B cell (primary cell): Measurements from ENCODE around the gene AHNAK. TPM values are rescaled to one million over a fixed set of nuclear protein-coding genes. Genes with fewer than 3 reads are reported as not detected.
A peak's percentile ranks its signal among the peaks of the same experiment; 100 is the strongest.

Experiments
- ATAC-seq: fragments of 200-7000 bp; cut with Tn5 transposase; one replicate; pipeline ENCODE4 v1.10.0; 2021; ENCODE audit warnings: low read depth, mild to moderate bottlenecking, moderate number of reproducible peaks, moderate library complexity
- CTCF ChIA-PET: fragments of 350-600 bp; sonication (Branson Sonifier 250); formaldehyde crosslinking; loops from one replicate; lab custom pipeline; 2021; ENCODE audit warnings: antibody characterized with exemption, inconsistent platforms; lab: Charles Lee
- POLR2A ChIA-PET: fragments of 350-600 bp; sonication (Branson Sonifier 250); formaldehyde crosslinking; loops from one replicate; lab custom pipeline; 2021; ENCODE audit warnings: antibody characterized with exemption; lab: Charles Lee
- DNase-seq: peaks from one replicate; pipeline ENCODE4 v3.0.0; 2013
- H2AFZ ChIP-seq: 2 replicates; pipeline ENCODE4 v1.6.1; 2012; ENCODE audit warnings: mild to moderate bottlenecking, low read depth, low read length; ENCODE audit not compliant: insufficient read depth, poor library complexity, severe bottlenecking
- H3K27ac ChIP-seq, 2 donors: 1 replicate in 1 of 2; 2 replicates in 1 of 2; pipeline ENCODE4 v1.5.1; 2012 to 2013; ENCODE audit warnings: low read length in 2 of 2, mild to moderate bottlenecking in 2 of 2, moderate library complexity in 1 of 2
- H3K27me3 ChIP-seq, 4 experiments: fragments of 200-600 bp in 1 of 4; sonication (generic) in 1 of 4; replicated peaks in 1 of 4; 1 replicate in 2 of 4; 2 replicates in 2 of 4; pipeline versions ENCODE4 v1.6.1 to v1.7.0; 2013 to 2016; ENCODE audit warnings: low read length in 3 of 4, mild to moderate bottlenecking in 2 of 4, mixed read lengths in 1 of 4, moderate library complexity in 1 of 4; ENCODE audit not compliant: insufficient read depth in 4 of 4, control insufficient read depth in 3 of 4; ENCODE audit errors: control extremely low read depth in 1 of 4
- H3K36me3 ChIP-seq, 2 experiments: replicated peaks in 1 of 2; 1 replicate in 1 of 2; 2 replicates in 1 of 2; pipeline versions ENCODE4 v1.6.1 to v1.7.1; 2013; ENCODE audit warnings: low read length in 1 of 2; ENCODE audit not compliant: insufficient read depth in 2 of 2, control insufficient read depth in 1 of 2; ENCODE audit errors: control extremely low read depth in 1 of 2, extremely low read depth in 1 of 2
- H3K4me1 ChIP-seq, 2 donors: fragments of 200-600 bp in 1 of 2; sonication (generic) in 1 of 2; 1 replicate in 1 of 2; 2 replicates in 1 of 2; pipeline versions ENCODE4 v1.5.1 to v1.6.1; 2013 to 2017; ENCODE audit warnings: low read length in 2 of 2; ENCODE audit not compliant: control insufficient read depth in 2 of 2, insufficient read depth in 2 of 2
- H3K4me2 ChIP-seq: replicated peaks from 2 replicates; pipeline ENCODE3; 2012; ENCODE audit warnings: mild to moderate bottlenecking, low read depth, low read length; ENCODE audit not compliant: poor library complexity, severe bottlenecking
- H3K4me3 ChIP-seq, 5 experiments: fragments of 200-600 bp in 1 of 5; sonication (generic) in 1 of 5; 1 replicate in 3 of 5; 2 replicates in 2 of 5; pipeline versions ENCODE4 v1.5.1 to v1.7.0; 2011 to 2016; ENCODE audit warnings: low read length in 4 of 5, mild to moderate bottlenecking in 4 of 5, low read depth in 2 of 5, control low read depth in 1 of 5, moderate library complexity in 1 of 5; ENCODE audit not compliant: insufficient read depth in 1 of 5; ENCODE audit errors: control extremely low read depth in 1 of 5, extremely low read depth in 1 of 5
- H3K79me2 ChIP-seq: fragments of 200-600 bp; sonication (generic); one replicate; pipeline ENCODE4 v1.6.0; 2016; ENCODE audit warnings: low read length; ENCODE audit not compliant: control insufficient read depth, insufficient read depth
- H3K9ac ChIP-seq: fragments of 200-600 bp; sonication (generic); 2 replicates; pipeline ENCODE4 v1.6.1; 2017; ENCODE audit warnings: mild to moderate bottlenecking, low read length, moderate library complexity
- H3K9me3 ChIP-seq, 3 donors: one replicate each; pipeline versions ENCODE4 v1.6.1 to v1.7.1; 2013; ENCODE audit warnings: low read length in 2 of 3; ENCODE audit not compliant: control insufficient read depth in 2 of 3, insufficient read depth in 1 of 3; ENCODE audit errors: control extremely low read depth in 1 of 3
- H4K20me1 ChIP-seq: 2 replicates; pipeline ENCODE4 v1.6.0; 2012; ENCODE audit warnings: mild to moderate bottlenecking, low read length; ENCODE audit not compliant: insufficient read depth, control insufficient read depth, poor library complexity, severe bottlenecking
- H3K27ac Mint-ChIP-seq: one replicate; pipeline ENCODE4 v1.8.0; 2021; ENCODE audit warnings: mixed read lengths
- H3K27me3 Mint-ChIP-seq: one replicate; pipeline ENCODE4 v1.8.0; 2021; ENCODE audit warnings: mixed read lengths
- H3K4me1 Mint-ChIP-seq: one replicate; pipeline ENCODE4 v1.8.0; 2021; ENCODE audit warnings: mixed read lengths
- H3K4me3 Mint-ChIP-seq: one replicate; pipeline ENCODE4 v1.8.0; 2021; ENCODE audit warnings: mixed read lengths
- H3K9me3 Mint-ChIP-seq: one replicate; pipeline ENCODE4 v1.8.0; 2022; ENCODE audit warnings: mixed read lengths; ENCODE audit not compliant: insufficient read depth
- EZH2 ChIP-seq: IDR thresholded peaks from 2 replicates; pipeline ENCODE4 v1.6.1; 2012; ENCODE audit warnings: borderline replicate concordance, low read depth, mild to moderate bottlenecking, moderate library complexity, low read length; ENCODE audit not compliant: insufficient read depth, poor library complexity, severe bottlenecking
- WGBS: methylation state at CpG from one replicate; pipeline ENCODE4 v1.1.5; 2013; ENCODE audit warnings: missing lambda C conversion rate; ENCODE audit not compliant: insufficient coverage; 5-methylcytosine and 5-hydroxymethylcytosine counted together
- intact Hi-C: fragments of 100-400 bp; cut with micrococcal nuclease; formaldehyde crosslinking; loops from one replicate; pipeline ENCODE4 v1.10.0; 2022
- polyA plus RNA-seq: library from polyadenylated mRNA; depleted of rRNA; stranded (reverse); fragments of >200 nt; gene quantifications from 2 replicates; pipeline ENCODE4 v1.2.3, GENCODE V29; 2012
- total RNA-seq, 2 donors: library from RNA; stranded (reverse); fragments of 120-200 nt in 1 of 2; gene quantifications; 1 replicate in 1 of 2; 2 replicates in 1 of 2; pipeline versions ENCODE4 v1.2.3 to v1.2.4, GENCODE V29; 2013 to 2022
- TF ChIP-seq, protein P1 (sequence below): fragments of 200-600 bp; IDR thresholded peaks from one replicate; pipeline ENCODE4 v1.8.0; 2022; ENCODE audit warnings: antibody characterized with exemption, mild to moderate bottlenecking

The AHNAK gene
- total and polyA plus RNA-seq, 2 donors (not counting 1 experiment from before 2014, with no cell fraction given) = 63.7 to 229 TPM

DNA sequence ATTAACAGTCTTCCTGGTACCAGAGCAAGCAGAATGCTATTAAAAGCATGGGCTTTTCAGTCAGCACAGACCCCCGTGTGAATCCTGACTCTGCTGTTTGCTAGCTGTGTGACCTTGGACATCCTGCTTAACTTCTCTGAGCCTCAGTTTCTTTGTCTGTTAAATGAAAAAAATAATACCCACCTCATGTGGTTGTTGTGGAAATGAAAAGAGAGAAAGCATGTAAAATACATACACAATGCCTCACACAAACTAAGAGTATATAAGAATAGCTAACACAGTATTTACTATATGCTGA is 39.5 kb downstream of the AHNAK start:
- Histone ChIP-seq H3K4me1 (peaks cover 4 to 11% of the 10 kb centered on the region in 2 donors), H3K27me3 (peaks cover 0 to 9% (median 3%) of the 10 kb centered on the region in 4 experiments), H3K4me3 (no peak overlapping the region), H3K4me2 (no peak overlapping the region), H3K36me3 (no peaks in the 10 kb centered on the region), H2AFZ (no peak overlapping the region), H3K27ac (no peak overlapping the region), H3K9me3 (no peaks in the 10 kb centered on the region), H3K79me2 (no peaks in the 10 kb centered on the region), H4K20me1 (no peaks in the 10 kb centered on the region), H3K9ac (no peak overlapping the region)
- Mint-ChIP-seq H3K27ac (no peak overlapping the region), H3K27me3 (peaks cover 11% of the 10 kb centered on the region), H3K4me3 (no peak overlapping the region), H3K4me1 (peaks cover 12% of the 10 kb centered on the region), H3K9me3 (no peaks in the 10 kb centered on the region)
- TF ChIP-seq, protein P1, sequence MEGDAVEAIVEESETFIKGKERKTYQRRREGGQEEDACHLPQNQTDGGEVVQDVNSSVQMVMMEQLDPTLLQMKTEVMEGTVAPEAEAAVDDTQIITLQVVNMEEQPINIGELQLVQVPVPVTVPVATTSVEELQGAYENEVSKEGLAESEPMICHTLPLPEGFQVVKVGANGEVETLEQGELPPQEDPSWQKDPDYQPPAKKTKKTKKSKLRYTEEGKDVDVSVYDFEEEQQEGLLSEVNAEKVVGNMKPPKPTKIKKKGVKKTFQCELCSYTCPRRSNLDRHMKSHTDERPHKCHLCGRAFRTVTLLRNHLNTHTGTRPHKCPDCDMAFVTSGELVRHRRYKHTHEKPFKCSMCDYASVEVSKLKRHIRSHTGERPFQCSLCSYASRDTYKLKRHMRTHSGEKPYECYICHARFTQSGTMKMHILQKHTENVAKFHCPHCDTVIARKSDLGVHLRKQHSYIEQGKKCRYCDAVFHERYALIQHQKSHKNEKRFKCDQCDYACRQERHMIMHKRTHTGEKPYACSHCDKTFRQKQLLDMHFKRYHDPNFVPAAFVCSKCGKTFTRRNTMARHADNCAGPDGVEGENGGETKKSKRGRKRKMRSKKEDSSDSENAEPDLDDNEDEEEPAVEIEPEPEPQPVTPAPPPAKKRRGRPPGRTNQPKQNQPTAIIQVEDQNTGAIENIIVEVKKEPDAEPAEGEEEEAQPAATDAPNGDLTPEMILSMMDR = no peak
- TF ChIP-seq EZH2 = no peak
- intact Hi-C loops = no loop called here
- ChIA-PET POLR2A (no interaction called here), CTCF (interaction anchor here (0.8 to 3.2 kb wide), 5 partner anchors 10 to 88 kb away, joined by 3 to 15 read pairs (median 11); no protein-coding TSS in a partner anchor)
- no peak for ATAC-seq
- peak; percentile 8 for DNase-seq
- no CpG with 5 or more reads among the region's 1 CpG for WGBS

DNA sequence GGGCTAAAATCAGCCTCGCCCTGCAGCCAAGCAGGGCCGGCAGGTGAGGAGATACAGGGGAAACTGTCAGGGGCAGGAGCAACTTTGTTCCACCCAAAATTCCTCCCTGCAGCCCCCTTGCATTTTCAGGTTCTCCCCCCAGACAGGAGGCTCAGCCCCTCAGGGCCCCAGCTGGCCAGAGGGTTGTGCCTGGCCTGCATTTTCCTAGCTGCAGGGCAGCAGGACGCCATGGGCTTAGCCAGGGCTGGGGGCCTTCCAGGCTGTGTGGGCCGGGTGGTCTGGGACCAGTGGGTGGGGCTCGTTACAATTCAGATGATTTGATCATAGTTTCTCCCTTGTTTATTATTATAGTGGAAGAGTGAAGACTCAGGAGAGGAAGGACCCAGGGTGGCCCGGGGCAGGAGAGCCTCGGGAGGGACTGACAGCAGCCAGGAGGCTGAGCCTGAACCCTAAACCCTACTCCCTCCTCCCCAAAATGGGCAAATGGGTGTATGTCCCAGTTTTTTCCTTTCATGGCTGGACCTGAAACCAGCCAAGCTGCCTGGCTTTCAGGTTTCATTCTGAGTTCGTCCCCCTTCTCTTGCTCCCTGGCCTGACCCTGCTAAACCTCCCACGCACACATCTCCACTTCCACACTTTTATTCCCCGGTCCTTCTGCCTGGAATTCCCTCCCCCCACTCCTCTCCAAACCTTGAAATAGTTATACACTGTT is 40.0 kb downstream of the AHNAK start:
- POLR2A ChIA-PET = no interaction called here
- CTCF ChIA-PET = interaction anchor here (0.6 to 2.5 kb wide), 3 partner anchors 53 to 321 kb away, joined by 3 to 11 read pairs (median 11); no protein-coding TSS in a partner anchor
- intact Hi-C loops = no loop called here

More for the DNA sequence above, 40.0 kb downstream of the AHNAK start:
- Histone ChIP-seq H3K27ac (no peak overlapping the region), H3K4me3 (no peak overlapping the region), H3K27me3 (peaks cover 0 to 10% (median 3%) of the 10 kb centered on the region in 4 experiments), H3K4me1 (peaks cover 4 to 11% of the 10 kb centered on the region in 2 donors), H3K4me2 (no peak overlapping the region), H3K36me3 (no peaks in the 10 kb centered on the region), H2AFZ (no peak overlapping the region), H3K79me2 (no peaks in the 10 kb centered on the region), H3K9ac (no peak overlapping the region), H3K9me3 (no peaks in the 10 kb centered on the region), H4K20me1 (no peaks in the 10 kb centered on the region)
- Mint-ChIP-seq H3K4me3 (no peak overlapping the region), H3K4me1 (peaks cover 12% of the 10 kb centered on the region), H3K27ac (no peak overlapping the region), H3K27me3 (peaks cover 16% of the 10 kb centered on the region), H3K9me3 (no peaks in the 10 kb centered on the region)
- WGBS = 86% methylated on average over 4 of the region's 10 CpGs
- DNase-seq (peak; percentile 21), ATAC-seq (no peak)
- TF ChIP-seq EZH2 = no peak
- TF ChIP-seq, protein P1 = no peak
